ENCODE results near the gene EPHA7. TPM values are rescaled to one million over a fixed set of nuclear protein-coding genes. Genes with fewer than 3 reads are reported as not detected.

The EPHA7 gene
- total RNA-seq, 4 donors from 2014 or later = 3.6 to 31.0 (median 16.9) TPM

GRCh38 chr6:93393554-93394074 lies 25.7 kb downstream of the EPHA7 start:
- DNase-seq = no peak
- no peaks in the 10 kb centered on the region for H3K27me3 ChIP-seq
- intact Hi-C loops (cut with DNase I; ENCODE audit: low total_unique reads) = no loop called here
- no peak overlapping the region for H3K27ac ChIP-seq
- no peak for TF ChIP-seq POLR2AphosphoS5 (IDR thresholded peaks at IDR 0.05)
- TF ChIP-seq EP300 (IDR thresholded peaks at IDR 0.05; ENCODE audit: low read depth) = no peak
- TF ChIP-seq CTCF (IDR thresholded peaks at IDR 0.05) = no peak
- no peak for TF ChIP-seq POLR2A (IDR thresholded peaks at IDR 0.05)
- no peaks in the 10 kb centered on the region for H3K9me3 ChIP-seq
- in situ Hi-C loops (cut with MboI; ENCODE audit: low pct_ligation_motif_present in 1 of 4, low pct_unique_long_range_greater_than_20kb in 1 of 4, low sequenced_read_pairs in 3 of 4) = no loop called here
- no peak overlapping the region for H3K4me3 ChIP-seq
- 50 to 62% methylated on average over 3 of the region's 3 CpGs for WGBS, 2 donors (ENCODE audit: low coverage in 1 of 2)
- H3K36me3 ChIP-seq = no peaks in the 10 kb centered on the region
- no peaks in the 10 kb centered on the region for H3K4me1 ChIP-seq

GRCh38 chr6:93392797-93393196 lies 26.6 kb downstream of the EPHA7 start:
- no peaks in the 10 kb centered on the region for H3K27me3 ChIP-seq
- in situ Hi-C loops (cut with MboI; ENCODE audit: low pct_ligation_motif_present in 1 of 4, low pct_unique_long_range_greater_than_20kb in 1 of 4, low sequenced_read_pairs in 3 of 4) = no loop called here
- TF ChIP-seq EP300 (IDR thresholded peaks at IDR 0.05; ENCODE audit: low read depth) (no peak), POLR2AphosphoS5 (IDR thresholded peaks at IDR 0.05) (no peak), POLR2A (IDR thresholded peaks at IDR 0.05) (no peak), CTCF (IDR thresholded peaks at IDR 0.05) (no peak)
- intact Hi-C loops (cut with DNase I; ENCODE audit: low total_unique reads) = no loop called here
- no peak for DNase-seq
- no peaks in the 10 kb centered on the region for H3K36me3 ChIP-seq
- no peak overlapping the region for H3K27ac ChIP-seq
- H3K4me3 ChIP-seq = no peak overlapping the region
- WGBS, 2 donors (ENCODE audit: low coverage in 1 of 2) = 42 to 57% methylated on average over 1 of the region's 1 CpG
- no peaks in the 10 kb centered on the region for H3K9me3 ChIP-seq
- H3K4me1 ChIP-seq = no peaks in the 10 kb centered on the region

GRCh38 chr6:93391965-93392364 lies 27.4 kb downstream of the EPHA7 start:
- Histone ChIP-seq H3K9me3 (no peaks in the 10 kb centered on the region), H3K4me3 (no peak overlapping the region), H3K27me3 (no peaks in the 10 kb centered on the region), H3K36me3 (no peaks in the 10 kb centered on the region), H3K4me1 (no peaks in the 10 kb centered on the region), H3K27ac (no peak overlapping the region)
- DNase-seq = no peak
- intact Hi-C loops (cut with DNase I; ENCODE audit: low total_unique reads) (no loop called here), in situ Hi-C loops (cut with MboI; ENCODE audit: low pct_ligation_motif_present in 1 of 4, low pct_unique_long_range_greater_than_20kb in 1 of 4, low sequenced_read_pairs in 3 of 4) (no loop called here)
- 63 to 64% methylated on average over 5 of the region's 5 CpGs for WGBS, 2 donors (ENCODE audit: low coverage in 1 of 2)
- TF ChIP-seq CTCF (IDR thresholded peaks at IDR 0.05) (no peak), EP300 (IDR thresholded peaks at IDR 0.05; ENCODE audit: low read depth) (no peak), POLR2AphosphoS5 (IDR thresholded peaks at IDR 0.05) (no peak), POLR2A (IDR thresholded peaks at IDR 0.05) (no peak)

- WGBS, 2 donors (ENCODE audit: low coverage in 1 of 2) = 53 to 72% methylated on average over 4 of the region's 4 CpGs
- in situ Hi-C loops (cut with MboI; ENCODE audit: low pct_ligation_motif_present in 1 of 4, low pct_unique_long_range_greater_than_20kb in 1 of 4, low sequenced_read_pairs in 3 of 4) (no loop called here), intact Hi-C loops (cut with DNase I; ENCODE audit: low total_unique reads) (no loop called here)
- H3K4me3 ChIP-seq = no peak overlapping the region
- H3K27me3 ChIP-seq = no peaks in the 10 kb centered on the region
- H3K27ac ChIP-seq = no peak overlapping the region
- TF ChIP-seq POLR2AphosphoS5 (IDR thresholded peaks at IDR 0.05) = no peak
- no peak for TF ChIP-seq EP300 (IDR thresholded peaks at IDR 0.05; ENCODE audit: low read depth)
- TF ChIP-seq POLR2A (IDR thresholded peaks at IDR 0.05) = no peak
- TF ChIP-seq CTCF (IDR thresholded peaks at IDR 0.05) = no peak
- no peaks in the 10 kb centered on the region for H3K9me3 ChIP-seq
- DNase-seq = no peak
- H3K36me3 ChIP-seq = no peaks in the 10 kb centered on the region
- no peaks in the 10 kb centered on the region for H3K4me1 ChIP-seq
These were observed 30.2 kb downstream of the EPHA7 start for GRCh38 chr6:93389192-93389591.
